Nephron (organoid): ENCODE measurements around the gene OTX1.
"Not testable (repeated sequence)": the region's sequence is repeated elsewhere in the genome, so short reads cannot be mapped to it uniquely, and the experiment has no call there.

Experiments used
- H3K27ac Mint-ChIP-seq, 3 experiments: 2 replicates each; pipeline ENCODE4 v1.8.0; 2020; ENCODE audit warnings: mixed read lengths in 3 of 3, mild to moderate bottlenecking in 2 of 3, moderate library complexity in 1 of 3
- H3K27me3 Mint-ChIP-seq: 2 replicates; pipeline ENCODE4 v1.8.0; 2021; ENCODE audit warnings: low read depth, mild to moderate bottlenecking, moderate library complexity, mixed read lengths
- H3K36me3 Mint-ChIP-seq: 2 replicates; pipeline ENCODE4 v1.8.0; 2020; ENCODE audit warnings: low read depth, mixed read lengths
- H3K4me1 Mint-ChIP-seq: 2 replicates; pipeline ENCODE4 v1.8.0; 2020; ENCODE audit warnings: mixed read lengths
- H3K4me3 Mint-ChIP-seq, 3 experiments: 2 replicates each; pipeline ENCODE4 v1.8.0; 2020; ENCODE audit warnings: mild to moderate bottlenecking in 3 of 3, mixed read lengths in 3 of 3, moderate library complexity in 2 of 3
- H3K9me3 Mint-ChIP-seq: 2 replicates; pipeline ENCODE4 v1.8.0; 2020; ENCODE audit warnings: mixed read lengths
- TF ChIP-seq, protein P1 (sequence below), 3 experiments: fragments of 200-600 bp; sonication (generic); IDR thresholded peaks; one replicate each; pipeline ENCODE4 v1.5.0; 2021; ENCODE audit warnings: antibody characterized with exemption in 3 of 3; ENCODE audit not compliant: unreplicated experiment in 3 of 3

OTX1 gene

DNA sequence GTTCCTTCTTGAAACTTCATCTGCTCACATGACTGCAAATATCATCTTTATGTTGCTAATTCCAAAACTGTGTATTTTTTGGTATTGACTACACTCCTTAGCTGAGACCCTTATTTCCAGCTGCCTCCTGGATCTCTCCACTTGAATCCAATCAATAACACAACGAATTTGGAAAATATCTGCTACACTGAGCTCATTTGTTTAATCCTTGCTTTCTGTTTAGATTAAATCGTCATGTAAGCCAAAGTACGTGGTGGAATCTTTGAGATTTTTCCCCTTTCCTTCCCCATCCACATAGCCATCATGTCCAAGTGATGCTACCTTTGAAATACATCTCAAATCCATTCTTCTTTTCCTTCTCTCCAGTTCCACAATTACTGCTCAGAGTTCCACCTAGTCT lies 15.6 kb downstream of the OTX1 start:
- Mint-ChIP-seq H3K27me3 (peaks cover 71% of the 10 kb centered on the region), H3K4me3 (no peak overlapping the region)

DNA sequence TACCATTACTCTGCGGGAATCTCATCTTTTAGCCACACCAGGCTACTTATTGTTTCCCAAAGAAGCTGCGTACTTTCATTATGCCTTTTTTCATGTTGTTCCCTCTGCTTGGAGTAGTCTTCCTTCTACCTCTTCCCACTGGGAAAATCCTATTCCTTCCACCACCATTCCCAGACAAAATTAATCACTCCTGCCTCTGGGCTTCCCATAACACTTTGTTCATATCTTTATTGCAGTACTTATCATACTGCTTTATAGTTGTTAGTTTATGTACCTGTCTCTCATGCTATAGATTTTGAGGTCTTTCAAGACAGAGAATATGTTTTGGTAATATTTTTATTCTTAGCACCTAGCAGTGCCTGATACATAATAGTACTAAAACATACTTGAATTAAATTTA lies 16.2 kb downstream of the OTX1 start:
- TF ChIP-seq, protein P1, sequence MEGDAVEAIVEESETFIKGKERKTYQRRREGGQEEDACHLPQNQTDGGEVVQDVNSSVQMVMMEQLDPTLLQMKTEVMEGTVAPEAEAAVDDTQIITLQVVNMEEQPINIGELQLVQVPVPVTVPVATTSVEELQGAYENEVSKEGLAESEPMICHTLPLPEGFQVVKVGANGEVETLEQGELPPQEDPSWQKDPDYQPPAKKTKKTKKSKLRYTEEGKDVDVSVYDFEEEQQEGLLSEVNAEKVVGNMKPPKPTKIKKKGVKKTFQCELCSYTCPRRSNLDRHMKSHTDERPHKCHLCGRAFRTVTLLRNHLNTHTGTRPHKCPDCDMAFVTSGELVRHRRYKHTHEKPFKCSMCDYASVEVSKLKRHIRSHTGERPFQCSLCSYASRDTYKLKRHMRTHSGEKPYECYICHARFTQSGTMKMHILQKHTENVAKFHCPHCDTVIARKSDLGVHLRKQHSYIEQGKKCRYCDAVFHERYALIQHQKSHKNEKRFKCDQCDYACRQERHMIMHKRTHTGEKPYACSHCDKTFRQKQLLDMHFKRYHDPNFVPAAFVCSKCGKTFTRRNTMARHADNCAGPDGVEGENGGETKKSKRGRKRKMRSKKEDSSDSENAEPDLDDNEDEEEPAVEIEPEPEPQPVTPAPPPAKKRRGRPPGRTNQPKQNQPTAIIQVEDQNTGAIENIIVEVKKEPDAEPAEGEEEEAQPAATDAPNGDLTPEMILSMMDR (IDR thresholded peaks at IDR 0.05; ENCODE audit: unreplicated experiment in 3 of 3) = no peak
- Mint-ChIP-seq H3K9me3 (no peaks in the 10 kb centered on the region), H3K4me3 (no peak overlapping the region), H3K27me3 (peaks cover 65% of the 10 kb centered on the region), H3K27ac (no peak overlapping the region), H3K36me3 (no peaks in the 10 kb centered on the region), H3K4me1 (no peaks in the 10 kb centered on the region)

More for the DNA sequence above, 15.6 kb downstream of the OTX1 start:
- Mint-ChIP-seq H3K9me3 (no peaks in the 10 kb centered on the region), H3K36me3 (no peaks in the 10 kb centered on the region), H3K27ac (no peak overlapping the region), H3K4me1 (no peaks in the 10 kb centered on the region)
- TF ChIP-seq, protein P1 (IDR thresholded peaks at IDR 0.05; ENCODE audit: unreplicated experiment in 3 of 3) = no peak

DNA sequence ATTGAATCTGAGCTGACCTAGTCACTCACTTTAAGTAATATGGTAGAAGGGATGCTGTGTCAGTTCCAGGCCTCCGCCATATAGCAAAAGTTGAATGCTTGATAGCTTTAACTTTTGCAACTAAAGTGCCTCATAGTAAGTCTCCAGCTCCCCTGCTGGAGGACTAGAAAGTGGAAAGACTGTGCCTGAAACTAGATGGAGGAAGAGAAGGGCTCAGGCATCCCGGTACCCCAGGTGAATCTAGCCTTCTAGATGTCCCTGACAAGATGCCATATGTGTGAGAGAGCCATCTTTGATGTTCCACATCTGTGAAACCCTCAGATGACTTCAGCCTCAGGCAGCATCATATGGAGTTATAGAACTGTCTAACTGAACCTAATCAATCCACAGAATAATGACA lies 21.0 kb downstream of the OTX1 start:
- Mint-ChIP-seq H3K27ac (no peak overlapping the region), H3K4me3 (no peak overlapping the region), H3K4me1 (no peaks in the 10 kb centered on the region), H3K36me3 (no peaks in the 10 kb centered on the region), H3K9me3 (no peaks in the 10 kb centered on the region), H3K27me3 (peaks cover 31% of the 10 kb centered on the region)
- TF ChIP-seq, protein P1 (IDR thresholded peaks at IDR 0.05; ENCODE audit: unreplicated experiment in 3 of 3) = no peak

DNA sequence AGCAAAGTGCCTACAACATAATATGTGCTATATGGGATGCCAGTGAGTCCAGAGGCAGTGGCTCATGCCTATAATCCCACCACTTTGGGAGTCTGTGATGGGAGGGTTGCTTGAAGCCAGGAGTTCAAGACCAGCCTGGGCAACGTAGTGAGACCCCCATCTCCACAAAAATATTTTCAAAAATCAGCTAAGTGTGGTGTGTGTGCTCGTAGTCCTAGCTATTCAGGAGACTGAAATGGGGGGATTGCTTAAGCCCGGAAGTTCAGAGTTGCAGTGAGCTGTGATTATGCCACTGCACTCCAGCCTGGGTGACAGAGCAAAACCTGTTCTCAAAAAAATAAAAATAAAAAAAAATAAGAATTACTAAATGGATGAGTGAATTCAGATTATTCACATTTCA lies 23.4 kb downstream of the OTX1 start:
- Mint-ChIP-seq H3K27ac (no peak overlapping the region), H3K36me3 (no peaks in the 10 kb centered on the region), H3K4me1 (no peaks in the 10 kb centered on the region), H3K4me3 (no peak overlapping the region), H3K27me3 (peaks cover 16% of the 10 kb centered on the region), H3K9me3 (no peaks in the 10 kb centered on the region)
- TF ChIP-seq, protein P1 (IDR thresholded peaks at IDR 0.05; ENCODE audit: unreplicated experiment in 3 of 3) = no peak

DNA sequence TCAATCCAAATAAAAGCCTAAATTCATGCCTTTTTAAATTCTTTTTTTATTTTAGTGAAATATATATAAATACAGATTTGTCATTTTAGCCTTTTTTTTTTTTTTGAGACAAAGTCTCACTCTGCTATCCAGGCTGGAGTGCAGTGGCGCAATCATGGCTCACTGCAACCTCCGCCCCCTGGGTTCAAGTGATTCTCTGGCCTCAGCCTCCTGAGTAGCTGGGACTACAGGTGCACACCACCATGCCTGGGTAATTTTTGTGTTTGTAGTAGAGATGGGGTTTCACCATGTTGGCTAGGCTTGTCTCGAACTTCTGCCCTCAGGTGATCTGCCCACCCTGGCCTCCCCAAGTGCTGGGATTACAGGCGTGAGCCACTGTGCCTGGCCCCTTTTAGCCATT lies 23.8 kb downstream of the OTX1 start:
- not testable (repeated sequence) for H3K4me3 Mint-ChIP-seq, H3K27ac Mint-ChIP-seq, H3K36me3 Mint-ChIP-seq, H3K4me1 Mint-ChIP-seq, H3K9me3 Mint-ChIP-seq
- peaks cover 16% of the 10 kb centered on the region for H3K27me3 Mint-ChIP-seq

DNA sequence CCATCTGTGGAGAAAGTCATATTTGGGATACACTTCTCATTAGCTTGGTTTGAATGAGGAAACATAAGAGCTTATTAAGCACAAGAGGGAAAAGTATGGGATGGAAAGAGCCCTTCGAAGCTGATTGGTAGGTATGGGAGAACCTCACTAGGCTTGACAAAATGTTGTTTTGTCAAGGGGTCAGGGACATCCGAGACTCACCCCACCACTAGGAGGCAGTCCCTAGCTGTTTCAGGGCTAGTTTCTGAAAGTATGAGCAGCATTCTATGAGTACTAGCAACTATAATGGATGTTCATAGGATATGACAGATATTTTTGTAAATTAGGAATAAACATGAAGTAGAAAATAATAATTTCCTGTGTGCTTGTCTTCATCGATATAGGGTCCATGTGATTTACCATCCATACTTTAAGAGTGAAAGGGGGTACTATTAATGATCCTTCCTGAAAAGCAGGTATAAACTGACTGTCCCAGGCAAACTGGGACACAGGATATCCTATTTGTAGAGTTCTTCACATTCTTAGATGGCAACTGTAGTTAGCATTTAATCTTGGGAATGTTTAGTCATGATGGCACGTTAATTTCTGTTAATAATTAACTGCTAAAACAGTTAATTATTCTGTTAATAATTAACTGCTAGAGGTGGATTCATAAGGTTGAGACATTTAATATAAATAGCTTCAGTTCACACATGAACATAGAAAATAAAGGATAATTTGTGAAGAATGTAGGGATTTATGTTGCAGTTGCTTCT lies 28.4 kb downstream of the OTX1 start:
- TF ChIP-seq, protein P1 (IDR thresholded peaks at IDR 0.05; ENCODE audit: unreplicated experiment in 3 of 3) = no peak
- Mint-ChIP-seq H3K4me3 (no peak overlapping the region), H3K4me1 (no peaks in the 10 kb centered on the region), H3K36me3 (no peaks in the 10 kb centered on the region), H3K27ac (no peak overlapping the region), H3K27me3 (peaks cover 6% of the 10 kb centered on the region), H3K9me3 (no peaks in the 10 kb centered on the region)
